Omental fat pad (tissue), 4 donors: ENCODE data around the gene SCFD2. TPM values are rescaled to one million over a fixed set of nuclear protein-coding genes. Genes with fewer than 3 reads are reported as not detected.

ENCODE experiments used
- ATAC-seq: fragments of 150-250 bp; one replicate; pipeline ENCODE4 v1.9.1; 2016; ENCODE audit warnings: mild to moderate bottlenecking, moderate library complexity; ENCODE audit not compliant: low FRiP score
- DNase-seq: peaks from one replicate; pipeline ENCODE4 v3.0.0-alpha.2; 2019; ENCODE audit warnings: low spot score
- total RNA-seq, 4 donors: library from RNA; depleted of rRNA; stranded (reverse); fragments of >200 nt; gene quantifications; one replicate each; pipeline ENCODE4 v1.1.0, GENCODE V29; 2016
- TF ChIP-seq, protein P1 (sequence below), 3 donors: fragments of 450-650 bp; IDR thresholded peaks; one replicate each; pipeline ENCODE4 v1.5.1; 2016 to 2017; ENCODE audit warnings: antibody characterized with exemption in 3 of 3, mild to moderate bottlenecking in 3 of 3, moderate library complexity in 2 of 3

SCFD2 gene
- total RNA-seq, 4 donors from 2014 or later: 26.4 to 65.6 (median 28.4) TPM

DNA sequence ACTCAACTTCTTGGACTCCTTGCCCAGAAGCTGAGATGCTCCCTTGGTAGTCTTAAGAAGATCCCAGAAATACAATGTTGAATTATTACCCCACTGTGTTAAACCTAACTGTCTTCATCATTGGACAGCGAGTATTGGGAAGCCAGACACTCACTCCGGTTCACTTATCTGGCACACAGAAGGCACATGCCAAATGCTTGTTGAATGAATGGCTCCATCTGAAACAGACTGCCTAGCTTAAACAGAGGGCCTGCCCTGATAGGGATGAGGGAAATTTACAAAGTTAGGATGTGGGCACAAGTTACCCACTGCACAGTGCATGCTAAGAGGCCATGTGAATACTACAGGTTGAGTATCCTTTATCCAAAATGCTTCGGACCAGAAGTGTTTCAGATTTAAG, 424.4 kb downstream of the SCFD2 start:
- no peak for ATAC-seq
- DNase-seq: no peak
- TF ChIP-seq, protein P1, sequence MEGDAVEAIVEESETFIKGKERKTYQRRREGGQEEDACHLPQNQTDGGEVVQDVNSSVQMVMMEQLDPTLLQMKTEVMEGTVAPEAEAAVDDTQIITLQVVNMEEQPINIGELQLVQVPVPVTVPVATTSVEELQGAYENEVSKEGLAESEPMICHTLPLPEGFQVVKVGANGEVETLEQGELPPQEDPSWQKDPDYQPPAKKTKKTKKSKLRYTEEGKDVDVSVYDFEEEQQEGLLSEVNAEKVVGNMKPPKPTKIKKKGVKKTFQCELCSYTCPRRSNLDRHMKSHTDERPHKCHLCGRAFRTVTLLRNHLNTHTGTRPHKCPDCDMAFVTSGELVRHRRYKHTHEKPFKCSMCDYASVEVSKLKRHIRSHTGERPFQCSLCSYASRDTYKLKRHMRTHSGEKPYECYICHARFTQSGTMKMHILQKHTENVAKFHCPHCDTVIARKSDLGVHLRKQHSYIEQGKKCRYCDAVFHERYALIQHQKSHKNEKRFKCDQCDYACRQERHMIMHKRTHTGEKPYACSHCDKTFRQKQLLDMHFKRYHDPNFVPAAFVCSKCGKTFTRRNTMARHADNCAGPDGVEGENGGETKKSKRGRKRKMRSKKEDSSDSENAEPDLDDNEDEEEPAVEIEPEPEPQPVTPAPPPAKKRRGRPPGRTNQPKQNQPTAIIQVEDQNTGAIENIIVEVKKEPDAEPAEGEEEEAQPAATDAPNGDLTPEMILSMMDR (IDR thresholded peaks at IDR 0.05): no peak

DNA sequence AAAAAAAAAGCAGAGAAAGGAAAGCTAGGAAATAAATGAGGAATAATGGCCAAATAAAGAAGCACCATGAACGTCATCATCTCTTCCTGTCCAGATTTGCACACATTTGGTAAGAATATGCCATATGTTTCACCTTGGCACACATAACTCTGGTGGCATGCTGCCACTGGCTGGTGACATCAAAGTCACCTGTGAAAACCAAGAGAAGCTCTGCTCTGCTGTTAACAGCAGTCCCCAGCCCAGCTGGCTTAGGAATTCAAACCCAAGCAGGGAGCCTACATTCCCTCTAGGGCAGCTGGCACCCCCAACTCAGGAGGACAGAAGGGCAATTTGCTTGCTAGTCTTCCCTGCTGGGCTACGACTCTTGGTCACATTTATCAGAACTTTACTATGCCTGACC, 426.1 kb downstream of the SCFD2 start:
- no peak for ATAC-seq
- no peak for DNase-seq
- TF ChIP-seq, protein P1 (IDR thresholded peaks at IDR 0.05): no peak

DNA sequence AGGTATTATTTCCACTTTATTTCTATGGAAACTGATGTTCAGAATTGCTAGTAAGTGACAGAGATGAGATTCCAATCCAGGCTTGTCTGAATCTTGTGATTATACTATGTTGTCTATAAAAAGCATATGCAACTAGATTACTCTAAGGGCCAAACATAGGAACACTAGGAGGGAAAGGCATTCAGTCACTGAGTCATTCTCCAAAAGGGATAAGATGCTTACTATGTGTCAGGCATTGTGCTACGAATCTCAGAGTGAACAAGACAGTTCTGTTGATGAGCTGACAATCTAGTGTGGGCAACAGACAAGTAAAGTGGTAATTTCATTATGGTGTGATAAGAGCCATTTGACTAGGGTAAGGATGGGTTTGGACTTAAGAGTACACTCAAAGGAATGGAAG, 426.5 kb downstream of the SCFD2 start:
- DNase-seq (no peak), ATAC-seq (no peak)
- TF ChIP-seq, protein P1 (IDR thresholded peaks at IDR 0.05): no peak

DNA sequence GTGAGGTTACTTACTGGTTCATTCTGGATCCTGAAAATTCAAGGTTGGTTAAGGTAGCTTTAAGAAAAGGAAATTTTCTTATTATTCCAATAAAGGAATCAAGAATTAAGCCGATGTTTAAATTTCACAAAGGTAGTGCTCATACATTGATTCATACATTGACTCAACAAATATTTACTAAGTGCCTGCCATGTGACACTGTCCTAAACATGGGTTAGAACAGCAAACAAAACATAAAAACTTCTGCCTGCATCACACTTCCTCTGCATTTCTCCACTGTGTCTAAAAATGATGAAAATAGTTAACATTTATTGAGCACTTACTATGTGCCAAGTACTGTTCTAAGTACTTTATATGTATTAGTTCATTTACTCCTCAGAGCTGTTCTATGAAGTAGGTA, 428.0 kb downstream of the SCFD2 start:
- DNase-seq (no peak), ATAC-seq (no peak)
- TF ChIP-seq, protein P1 (IDR thresholded peaks at IDR 0.05): no peak

DNA sequence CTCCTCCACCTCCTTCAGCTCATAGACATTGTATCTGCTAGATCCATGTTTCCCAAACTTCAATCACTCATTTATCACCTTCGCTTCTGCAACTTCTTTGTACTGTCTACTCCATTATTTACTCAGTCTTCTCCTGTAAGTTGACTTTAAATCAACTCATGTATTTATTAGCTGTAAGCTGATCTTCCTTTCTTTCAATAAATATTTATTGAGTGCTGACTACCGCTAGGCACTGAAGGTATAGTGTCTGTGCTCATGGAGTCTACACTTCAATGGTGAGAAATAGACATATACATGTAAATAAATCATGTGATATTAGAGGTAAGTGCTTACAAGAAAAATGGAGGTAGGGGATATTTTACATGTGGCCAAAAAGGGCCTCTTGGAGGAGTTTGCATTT, 429.1 kb downstream of the SCFD2 start:
- TF ChIP-seq, protein P1 (IDR thresholded peaks at IDR 0.05): no peak
- no peak for DNase-seq
- ATAC-seq: no peak

DNA sequence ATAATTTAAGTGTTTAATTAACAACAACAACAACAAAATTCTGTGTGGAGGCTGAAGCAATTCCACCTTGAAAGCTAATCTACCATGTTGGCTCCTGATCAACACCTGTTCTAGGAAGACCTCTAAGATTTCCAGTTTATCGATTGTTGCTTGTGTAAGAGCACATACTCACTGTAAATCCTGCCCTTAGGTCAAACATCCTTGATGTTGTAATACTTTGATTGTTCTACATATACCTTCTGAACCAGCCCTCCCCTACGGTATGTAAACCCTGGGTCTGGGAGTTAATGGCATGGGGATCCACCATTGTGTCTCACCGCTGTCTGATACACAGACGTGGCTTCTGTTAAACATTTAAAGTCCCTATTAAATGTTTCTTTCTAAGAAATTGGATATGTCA, 430.5 kb downstream of the SCFD2 start:
- no peak for DNase-seq
- TF ChIP-seq, protein P1 (IDR thresholded peaks at IDR 0.05): no peak
- no peak for ATAC-seq

DNA sequence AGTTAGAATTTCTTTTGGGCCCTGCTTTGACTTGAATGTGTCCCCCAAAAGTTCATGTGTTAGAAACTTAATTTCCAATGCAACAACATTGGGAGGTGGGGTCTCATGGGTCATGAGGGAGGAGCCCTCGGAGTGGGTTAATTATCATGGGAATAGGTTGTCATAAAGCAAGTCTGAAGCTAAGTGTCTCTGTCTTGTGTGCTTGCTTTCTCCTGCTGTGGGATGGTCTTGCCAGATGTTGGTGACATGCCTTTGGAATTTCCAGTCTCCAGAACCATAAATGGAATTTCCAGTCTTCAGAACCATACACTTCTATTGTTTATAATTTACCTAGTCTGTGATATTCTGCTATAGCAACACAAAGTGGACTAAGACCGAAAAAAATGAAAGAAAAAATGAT, 432.1 kb downstream of the SCFD2 start:
- ATAC-seq: no peak
- TF ChIP-seq, protein P1 (IDR thresholded peaks at IDR 0.05): no peak
- no peak for DNase-seq
